Naive B cell (primary cell): ENCODE data around the gene INSYN1. TPM values are rescaled to one million over a fixed set of nuclear protein-coding genes. Genes with fewer than 3 reads are reported as not detected.

ENCODE experiments used
- ATAC-seq, 2 donors: fragments of 150-1000 bp; cut with Tn5 transposase; 2 replicates each; pipeline ENCODE4 v1.10.0; 2021; ENCODE audit warnings: low read depth in 2 of 2, mild to moderate bottlenecking in 2 of 2, moderate library complexity in 2 of 2
- DNase-seq: peaks from one replicate; pipeline ENCODE4 v3.0.0; 2022
- H3K27ac Mint-ChIP-seq, 6 donors: one replicate each; pipeline ENCODE4 v1.8.0; 2020 to 2022; ENCODE audit warnings: mild to moderate bottlenecking in 6 of 6, mixed read lengths in 6 of 6, moderate library complexity in 5 of 6, inconsistent platforms in 2 of 6
- H3K27me3 Mint-ChIP-seq, 3 donors: one replicate each; pipeline ENCODE4 v1.8.0; 2021 to 2022; ENCODE audit warnings: mixed read lengths in 3 of 3, mild to moderate bottlenecking in 1 of 3
- H3K36me3 Mint-ChIP-seq, 2 donors: one replicate each; pipeline ENCODE4 v1.8.0; 2020 to 2022; ENCODE audit warnings: mixed read lengths in 2 of 2, inconsistent platforms in 1 of 2, mild to moderate bottlenecking in 1 of 2
- H3K4me1 Mint-ChIP-seq, 3 donors: one replicate each; pipeline ENCODE4 v1.8.0; 2020 to 2022; ENCODE audit warnings: mixed read lengths in 3 of 3, inconsistent platforms in 1 of 3, mild to moderate bottlenecking in 1 of 3, moderate library complexity in 1 of 3
- H3K4me3 Mint-ChIP-seq, 8 donors: one replicate each; pipeline ENCODE4 v1.8.0; 2020 to 2022; ENCODE audit warnings: mild to moderate bottlenecking in 8 of 8, mixed read lengths in 8 of 8, moderate library complexity in 8 of 8, inconsistent platforms in 2 of 8
- H3K9me3 Mint-ChIP-seq, 7 donors: one replicate each; pipeline ENCODE4 v1.8.0; 2020 to 2022; ENCODE audit warnings: mixed read lengths in 7 of 7, mild to moderate bottlenecking in 5 of 7, inconsistent platforms in 2 of 7, moderate library complexity in 1 of 7
- polyA plus RNA-seq, 6 donors: library from polyadenylated mRNA; unstranded; fragments of 300-500 nt; fragmentation: Illumina TruSeq; gene quantifications; one replicate each; pipeline ENCODE4 v1.2.3, GENCODE V29; 2021; ENCODE audit warnings: low read depth in 6 of 6

The INSYN1 gene
- polyA plus RNA-seq, 6 donors from 2014 or later: not detected

GRCh38 chr15:73696641-73697001, 56.5 kb downstream of the INSYN1 start:
- peaks cover 41 to 76% (median 73%) of the 10 kb centered on the region in 3 donors for H3K27me3 Mint-ChIP-seq

GRCh38 chr15:73695773-73696640, 57.1 kb downstream of the INSYN1 start:
- Mint-ChIP-seq H3K9me3 (no peaks in the 10 kb centered on the region), H3K4me3 (no peak overlapping the region), H3K36me3 (no peaks in the 10 kb centered on the region), H3K27me3 (peaks cover 41 to 71% (median 69%) of the 10 kb centered on the region in 3 donors), H3K27ac (no peak overlapping the region), H3K4me1 (peaks cover 9 to 13% (median 10%) of the 10 kb centered on the region in 3 donors)
- ATAC-seq: no peak
- no peak for DNase-seq

More at GRCh38 chr15:73696641-73697001, 56.5 kb downstream of the INSYN1 start:
- H3K9me3 Mint-ChIP-seq: no peaks in the 10 kb centered on the region
- peak overlapping the region in 1 of 6 donors; percentile 6 for H3K27ac Mint-ChIP-seq
- no peak overlapping the region for H3K4me3 Mint-ChIP-seq
- H3K36me3 Mint-ChIP-seq: no peaks in the 10 kb centered on the region
- DNase-seq (no peak), ATAC-seq (no peak)
- peaks cover 9 to 13% (median 10%) of the 10 kb centered on the region in 3 donors for H3K4me1 Mint-ChIP-seq

- Mint-ChIP-seq H3K27ac (peak overlapping the region in 1 of 6 donors; percentile 79), H3K36me3 (no peaks in the 10 kb centered on the region), H3K4me3 (peak overlapping the region in 1 of 8 donors; percentile 50), H3K27me3 (peaks cover 36 to 59% (median 57%) of the 10 kb centered on the region in 3 donors), H3K9me3 (no peaks in the 10 kb centered on the region), H3K4me1 (peaks cover 9 to 13% (median 10%) of the 10 kb centered on the region in 3 donors)
- ATAC-seq: no peak
- DNase-seq: no peak
These were observed 58.7 kb downstream of the INSYN1 start for GRCh38 chr15:73694419-73694818.

- Mint-ChIP-seq H3K9me3 (no peaks in the 10 kb centered on the region), H3K27ac (no peak overlapping the region), H3K4me3 (no peak overlapping the region), H3K4me1 (peaks cover 0 to 1% (median under 1%) of the 10 kb centered on the region in 3 donors), H3K36me3 (no peaks in the 10 kb centered on the region), H3K27me3 (peaks cover 42 to 60% (median 57%) of the 10 kb centered on the region in 3 donors)
- DNase-seq (no peak), ATAC-seq (no peak)
These were observed 61.8 kb downstream of the INSYN1 start for GRCh38 chr15:73691396-73691795.

GRCh38 chr15:73688455-73688854, 64.7 kb downstream of the INSYN1 start:
- Mint-ChIP-seq H3K4me3 (no peak overlapping the region), H3K4me1 (peaks cover 6 to 9% (median 8%) of the 10 kb centered on the region in 3 donors), H3K27me3 (peaks cover 39 to 59% (median 51%) of the 10 kb centered on the region in 3 donors), H3K36me3 (no peaks in the 10 kb centered on the region), H3K27ac (no peak overlapping the region), H3K9me3 (no peaks in the 10 kb centered on the region)
- DNase-seq (no peak), ATAC-seq (no peak)

- Mint-ChIP-seq H3K9me3 (no peaks in the 10 kb centered on the region), H3K27ac (no peak overlapping the region), H3K4me1 (peaks cover 8 to 13% (median 9%) of the 10 kb centered on the region in 3 donors), H3K27me3 (peaks cover 43 to 61% (median 53%) of the 10 kb centered on the region in 3 donors), H3K36me3 (no peaks in the 10 kb centered on the region), H3K4me3 (no peak overlapping the region)
- DNase-seq (no peak), ATAC-seq (no peak)
These were observed 65.8 kb downstream of the INSYN1 start for GRCh38 chr15:73687351-73687750.

- no peak for DNase-seq
- no peak for ATAC-seq
- Mint-ChIP-seq H3K9me3 (no peaks in the 10 kb centered on the region), H3K4me1 (peaks cover 8 to 13% (median 9%) of the 10 kb centered on the region in 3 donors), H3K27ac (no peak overlapping the region), H3K27me3 (peaks cover 43 to 66% (median 58%) of the 10 kb centered on the region in 3 donors), H3K4me3 (no peak overlapping the region), H3K36me3 (no peaks in the 10 kb centered on the region)
These were observed 66.3 kb downstream of the INSYN1 start for GRCh38 chr15:73686781-73687256.

- peaks cover 49 to 73% (median 66%) of the 10 kb centered on the region in 3 donors for H3K27me3 Mint-ChIP-seq
- H3K9me3 Mint-ChIP-seq: no peaks in the 10 kb centered on the region
- no peaks in the 10 kb centered on the region for H3K36me3 Mint-ChIP-seq
- peaks cover 8 to 13% (median 9%) of the 10 kb centered on the region in 3 donors for H3K4me1 Mint-ChIP-seq
- H3K4me3 Mint-ChIP-seq: peak overlapping the region in 3 of 8 donors; percentile 4 to 55 (median 44)
- ATAC-seq: no peak
- H3K27ac Mint-ChIP-seq: no peak overlapping the region
- DNase-seq: no peak
These were observed 67.2 kb downstream of the INSYN1 start for GRCh38 chr15:73685981-73686380.

Other genes with a start within 250 kb of the INSYN1 start
- gene NPTN, start 120.0 kb downstream of the INSYN1 start, polyA plus RNA-seq: 10 to 100 TPM; 20.4 to 40.5 (median 28.3) TPM
- gene CD276, start 69.0 kb downstream of the INSYN1 start, polyA plus RNA-seq: not detected
- gene TBC1D21, start 120.2 kb upstream of the INSYN1 start, polyA plus RNA-seq: not detected
- gene LOXL1, start 173.1 kb upstream of the INSYN1 start, polyA plus RNA-seq: under 1 TPM in 2 of 6 donors, not detected in 4; 0.19 to 0.48 TPM
- 10 to 100 TPM in 3 of 6 donors, 1 to 10 TPM in 3; 8.6 to 18.4 (median 9.9) TPM for gene STOML1, start 238.9 kb upstream of the INSYN1 start, polyA plus RNA-seq
- gene PML, start 241.4 kb upstream of the INSYN1 start, polyA plus RNA-seq: 10 to 100 TPM in 5 of 6 donors, 1 to 10 TPM in 1; 6.4 to 39.8 (median 18.9) TPM